NCI-H446 (cell line): ENCODE data around the gene NUTM2A.
"Not testable (repeated sequence)": the region's sequence is repeated elsewhere in the genome, so short reads cannot be mapped to it uniquely, and the experiment has no call there.

Source experiments
- DNase-seq, 2 experiments: peaks; one replicate each; lab custom pipeline; 2025; lab: John Stamatoyannopoulos, UW

NUTM2A gene

DNA sequence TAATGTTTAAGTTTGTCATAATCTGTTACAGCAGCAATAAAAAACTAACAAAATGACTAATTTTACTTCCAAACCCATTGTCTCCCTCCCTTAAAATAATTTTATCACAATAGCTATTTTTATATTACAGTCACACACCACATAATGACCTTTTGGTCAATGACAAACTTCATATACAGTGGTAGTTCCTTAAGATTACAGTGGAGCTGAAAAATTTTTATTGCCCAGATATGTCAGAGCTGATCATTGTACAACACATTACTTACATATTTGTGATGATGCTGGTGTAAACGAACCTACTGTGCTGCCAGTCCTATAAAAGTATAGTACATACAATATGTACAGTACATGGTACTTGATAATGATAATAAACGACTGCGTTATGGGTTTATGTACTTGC, 22.1 kb downstream of the NUTM2A start:
- not testable (repeated sequence) for DNase-seq

DNA sequence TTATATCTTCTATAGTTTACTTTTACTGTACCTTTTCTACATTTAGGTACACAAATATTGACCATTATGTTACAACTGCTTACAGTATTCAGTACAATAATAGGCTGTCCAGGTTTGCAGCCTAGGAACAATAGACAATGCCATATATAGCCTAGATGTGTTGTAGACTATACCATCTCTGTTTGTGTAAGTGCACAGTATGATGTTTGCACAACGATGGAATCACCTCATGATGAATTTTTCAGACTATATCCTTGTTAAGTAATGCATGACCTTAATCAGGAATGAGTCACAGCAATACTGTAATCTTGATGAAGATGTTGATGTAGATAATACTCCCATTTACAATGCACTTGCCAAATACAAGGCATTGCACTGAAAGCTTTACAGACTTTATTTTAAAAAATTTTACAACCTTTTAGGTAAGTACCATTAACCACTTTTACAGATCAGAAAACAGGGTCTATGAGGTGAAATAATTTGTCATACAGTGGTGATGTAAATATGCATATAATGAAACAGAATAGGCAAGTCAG, 23.6 kb downstream of the NUTM2A start:
- DNase-seq = not testable (repeated sequence)

DNA sequence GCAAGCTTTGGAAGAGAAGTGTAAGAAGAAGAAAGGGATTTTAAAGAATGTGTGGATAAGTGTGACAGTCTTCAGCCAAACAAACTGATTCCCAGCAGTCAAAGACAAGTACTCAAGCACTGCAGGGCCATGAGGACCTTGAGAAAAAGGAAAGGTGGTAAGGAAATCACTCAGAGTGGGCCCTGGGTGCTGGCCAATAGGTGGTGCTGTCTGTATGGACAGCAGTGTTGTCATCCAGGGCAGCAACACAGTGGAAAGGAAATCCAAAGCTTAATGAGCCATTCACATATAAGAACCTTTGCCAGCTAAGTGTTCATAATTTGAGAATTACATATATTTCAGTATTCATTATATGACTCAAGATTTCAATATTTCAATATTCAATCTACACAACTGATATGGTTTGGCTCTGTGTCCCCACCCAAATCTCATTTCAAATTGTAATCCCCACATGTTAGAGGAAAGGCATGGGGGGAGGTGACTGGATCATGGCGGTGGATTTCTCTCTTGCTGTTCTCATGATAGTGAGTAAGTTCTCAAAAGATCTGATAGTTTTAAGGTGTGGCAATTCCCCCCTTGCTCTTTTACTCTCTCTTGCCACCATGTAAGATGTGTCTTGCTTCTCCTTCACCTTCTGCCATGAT, 55.6 kb downstream of the NUTM2A start:
- not testable (repeated sequence) for DNase-seq
